ENCODE measurements around the gene SLC38A2. TPM values are rescaled to one million over a fixed set of nuclear protein-coding genes. Genes with fewer than 3 reads are reported as not detected.

SLC38A2 gene
- total RNA-seq, 1 experiment from 2014 or later, result 331 TPM

DNA sequence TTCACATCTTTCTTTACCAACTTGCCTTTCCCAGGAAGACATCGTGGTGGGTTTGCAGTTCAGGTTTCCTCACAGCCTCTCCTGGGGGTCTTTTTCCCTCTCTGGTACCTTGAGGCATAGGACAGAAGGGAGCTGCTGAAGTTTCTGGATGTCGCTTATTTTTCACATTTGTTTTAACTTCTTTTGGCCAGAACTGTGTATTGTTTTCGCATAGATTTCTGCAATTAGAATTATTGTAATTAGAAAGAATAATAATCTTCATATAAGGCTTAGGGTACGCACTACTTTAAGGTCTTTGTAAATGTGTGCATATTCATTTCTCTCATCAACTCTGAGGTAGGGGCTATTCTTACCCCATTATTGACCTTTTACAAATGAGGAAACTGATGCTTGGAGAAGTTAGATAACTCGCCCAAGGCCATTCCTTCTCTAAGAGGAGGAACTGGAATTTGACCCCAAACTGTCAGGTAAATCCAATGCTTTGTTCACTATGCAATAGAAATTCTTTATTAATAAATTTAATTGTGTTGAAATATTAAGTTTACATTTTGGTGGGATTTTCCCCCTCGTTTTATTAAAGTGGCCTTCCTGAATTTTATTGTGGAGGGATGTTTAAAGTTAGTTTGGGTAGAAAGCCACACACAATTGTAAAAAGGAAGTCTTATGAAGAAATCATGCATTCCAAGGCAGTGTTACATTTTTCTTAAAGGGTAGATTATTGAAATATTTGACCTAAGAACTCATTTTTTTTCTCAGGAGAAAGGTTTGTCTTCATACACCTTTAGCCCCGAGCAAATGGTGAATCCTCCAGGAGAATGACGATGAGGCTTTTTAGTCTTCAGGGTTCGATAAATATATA is 12.1 kb upstream of the SLC38A2 start:
- Histone ChIP-seq H3K9me3 (peaks cover 2% of the 10 kb centered on the region), H3K36me3 (peaks cover 15% of the 10 kb centered on the region), H3K4me3 (peak overlapping the region; percentile 62), H3K27me3 (no peaks in the 10 kb centered on the region)
- DNase-seq, result no peak

DNA sequence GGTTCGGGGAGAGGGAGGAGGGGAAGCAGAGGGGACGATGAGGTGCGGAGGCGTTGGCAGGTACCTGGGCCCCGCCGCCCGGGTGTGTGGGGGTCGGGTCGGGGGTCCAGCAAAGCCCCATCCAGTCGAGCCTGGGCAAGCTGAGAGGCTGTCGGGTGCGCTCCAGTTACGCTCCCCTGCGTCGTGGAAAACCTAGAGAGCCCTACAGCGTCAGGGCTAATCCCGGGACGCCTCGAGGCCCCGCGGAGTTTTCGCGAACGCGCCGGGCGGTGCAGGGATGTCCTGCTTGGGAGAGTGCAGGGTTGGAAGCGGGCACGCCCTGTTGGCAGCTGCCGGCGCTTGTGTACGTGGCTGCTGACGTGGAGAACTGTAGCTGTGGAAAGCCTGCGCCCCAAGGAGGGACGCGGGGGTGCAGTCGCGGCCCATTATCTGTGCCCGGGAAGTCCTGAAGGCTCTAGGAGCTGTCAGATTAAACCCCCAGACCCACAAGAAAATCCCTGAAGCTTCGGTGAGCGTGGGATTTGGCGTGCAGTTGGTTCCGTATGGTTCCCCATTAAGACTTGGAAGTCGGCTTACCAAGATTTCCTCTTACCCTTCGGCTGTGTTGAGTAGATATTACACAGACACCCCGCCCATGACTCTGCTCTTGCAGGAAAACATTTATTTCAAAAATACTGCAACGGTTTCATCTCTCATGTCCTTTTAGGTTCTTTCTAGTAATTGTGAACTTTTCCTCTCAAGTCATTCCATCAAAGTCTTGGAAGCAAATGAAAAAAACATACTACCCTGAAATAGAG is 11.3 kb upstream of the SLC38A2 start:
- Histone ChIP-seq H3K9me3 (peaks cover 2% of the 10 kb centered on the region), H3K27me3 (no peaks in the 10 kb centered on the region), H3K4me3 (peak overlapping the region; percentile 62), H3K36me3 (peaks cover 15% of the 10 kb centered on the region)
- peak; percentile 97 for DNase-seq

DNA sequence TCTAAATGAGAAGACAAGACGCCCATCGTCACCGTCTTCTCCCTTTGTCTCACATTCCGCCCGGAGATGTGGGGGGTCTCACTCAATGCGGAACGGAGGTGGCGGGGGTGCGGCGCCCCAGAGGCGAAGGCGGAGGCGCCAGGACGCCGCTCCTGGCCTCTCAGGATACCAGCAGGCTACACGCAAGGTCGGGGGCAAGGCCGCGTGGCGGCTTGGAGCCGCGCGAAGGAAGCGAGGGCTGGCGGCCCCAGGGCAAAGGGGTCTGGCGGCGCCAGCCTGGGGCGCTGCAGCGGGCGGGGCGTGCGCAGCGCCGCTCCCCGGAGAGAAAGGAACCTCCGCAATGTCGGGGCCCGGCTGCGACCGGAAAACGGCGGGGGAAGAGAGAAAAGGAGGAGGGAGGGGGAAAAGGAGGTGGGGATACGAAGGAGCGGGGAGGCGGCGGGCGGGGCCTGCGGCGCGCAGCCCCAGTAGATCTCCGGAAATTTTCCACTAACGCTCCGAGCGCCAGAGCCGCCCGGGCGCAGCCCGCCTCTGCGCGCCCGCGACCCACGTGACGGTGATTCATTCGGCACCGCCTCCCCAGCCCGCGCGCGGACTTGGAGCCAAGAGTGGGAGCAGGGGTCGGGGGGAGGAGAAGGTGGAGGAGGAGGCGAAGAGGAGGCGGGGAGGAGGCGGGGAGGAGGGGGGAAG is 10.5 kb upstream of the SLC38A2 start:
- Histone ChIP-seq H3K9me3 (peaks cover 2% of the 10 kb centered on the region), H3K36me3 (peaks cover 15% of the 10 kb centered on the region), H3K27me3 (no peaks in the 10 kb centered on the region), H3K4me3 (peak overlapping the region; percentile 62)
- DNase-seq, result peak; percentile 96

DNA sequence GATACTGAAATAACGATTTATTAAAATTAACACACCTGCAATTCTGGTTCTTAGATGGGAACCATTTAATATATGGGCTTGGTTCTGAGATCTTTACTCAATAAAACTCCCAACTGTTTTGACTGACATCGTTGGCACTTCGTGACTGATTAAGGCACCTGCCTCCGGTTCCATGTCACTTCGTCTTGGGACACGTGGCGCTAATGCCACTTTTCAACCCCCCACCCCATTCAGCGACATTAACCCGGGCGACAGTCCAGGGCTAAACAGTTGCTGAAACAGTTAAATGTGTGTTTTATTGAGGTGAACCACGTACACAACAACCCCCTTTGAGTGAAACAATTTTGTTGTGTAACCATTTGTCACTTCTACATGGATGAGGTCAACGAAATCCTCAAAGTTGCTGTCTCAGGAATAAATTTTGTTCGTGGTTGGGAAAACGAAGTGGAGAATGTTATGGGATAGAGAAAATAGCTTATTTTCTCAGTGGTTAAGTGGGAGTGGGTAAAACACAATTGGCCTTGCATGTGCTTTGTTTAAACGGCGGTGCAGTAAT is 9.9 kb upstream of the SLC38A2 start:
- DNase-seq, result no peak
- Histone ChIP-seq H3K36me3 (peaks cover 15% of the 10 kb centered on the region), H3K27me3 (no peaks in the 10 kb centered on the region), H3K4me3 (peak overlapping the region; percentile 62), H3K9me3 (peaks cover 2% of the 10 kb centered on the region)

DNA sequence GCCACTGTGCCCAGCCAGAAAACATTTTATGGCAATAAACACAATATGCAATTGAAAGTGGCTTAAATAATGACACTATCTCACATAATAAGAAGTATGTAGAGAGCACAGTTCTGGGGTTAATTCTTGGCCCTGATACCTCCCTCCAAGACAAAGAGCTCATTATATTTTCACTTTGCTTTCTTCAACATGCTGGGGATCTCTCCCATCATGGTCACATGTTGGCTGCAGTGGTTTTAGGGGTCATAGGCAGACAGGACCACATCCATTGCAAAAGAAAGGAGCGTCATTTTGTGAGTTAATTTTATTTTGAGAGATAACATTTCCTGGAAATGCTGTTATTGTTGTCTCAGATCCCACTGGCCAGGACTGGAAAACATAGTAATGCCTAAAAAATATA is 8.3 kb upstream of the SLC38A2 start:
- Histone ChIP-seq H3K36me3 (peaks cover 15% of the 10 kb centered on the region), H3K9me3 (peaks cover 2% of the 10 kb centered on the region)

DNA sequence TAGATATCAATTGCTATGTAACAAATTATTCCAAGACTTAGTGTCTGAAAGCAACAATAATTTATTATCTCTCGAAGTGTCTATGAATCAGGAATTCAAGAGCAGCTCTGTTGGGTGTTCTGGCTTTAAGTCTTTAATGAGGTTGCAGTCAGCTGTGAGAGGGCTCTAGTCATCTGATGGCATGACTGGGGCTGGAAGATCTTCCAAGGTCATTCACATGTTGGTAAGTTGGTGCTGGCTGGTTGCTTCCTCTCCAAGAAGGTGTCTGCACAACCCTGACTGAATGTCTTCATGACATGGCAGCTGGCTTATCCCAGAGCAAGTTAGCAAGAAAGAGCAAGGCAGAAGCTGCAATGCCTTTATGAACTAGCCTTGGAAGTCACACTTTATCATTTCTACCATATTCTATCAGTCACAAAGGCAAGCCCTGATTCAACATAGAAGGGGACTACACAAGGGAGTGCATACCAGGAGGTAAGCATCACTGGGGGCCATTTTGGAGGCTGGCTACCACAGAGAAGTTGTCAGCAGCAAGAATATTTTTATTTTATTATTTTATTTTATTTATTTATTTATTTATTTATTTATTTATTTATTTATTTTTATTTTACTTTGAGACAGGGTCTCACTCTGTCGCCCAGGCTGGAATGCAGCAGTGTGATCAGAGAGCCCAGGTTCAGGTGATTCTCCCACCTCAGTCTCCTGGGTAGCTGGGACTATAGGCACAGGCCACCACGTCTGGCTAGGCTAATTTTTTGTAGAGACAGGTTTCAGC is 7.6 kb upstream of the SLC38A2 start:
- Histone ChIP-seq H3K36me3 (peaks cover 15% of the 10 kb centered on the region), H3K27me3 (no peaks in the 10 kb centered on the region), H3K4me3 (no peak overlapping the region), H3K9me3 (peaks cover 2% of the 10 kb centered on the region)
- no peak for DNase-seq

More for the DNA sequence above, 8.3 kb upstream of the SLC38A2 start:
- Histone ChIP-seq H3K27me3 (no peaks in the 10 kb centered on the region), H3K4me3 (no peak overlapping the region)
- no peak for DNase-seq

DNA sequence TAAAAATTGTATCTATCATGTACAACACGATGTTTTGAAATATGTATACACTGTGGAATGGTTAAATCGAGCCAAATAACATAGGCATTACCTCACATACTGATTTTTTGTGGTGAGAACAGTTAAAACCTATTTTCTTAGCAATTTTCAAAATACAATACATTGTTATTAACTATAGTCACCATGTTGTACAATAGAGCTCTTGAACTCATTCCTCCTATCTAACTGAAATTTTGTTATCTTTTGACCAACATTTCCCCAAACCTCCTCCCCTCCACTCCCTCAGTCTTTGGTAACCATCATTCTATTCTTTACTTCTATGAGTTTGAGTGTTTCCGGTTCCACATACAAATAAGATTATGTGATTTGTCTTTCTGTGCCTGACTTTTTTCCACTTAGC is 6.8 kb upstream of the SLC38A2 start:
- no peak for DNase-seq
- Histone ChIP-seq H3K4me3 (no peak overlapping the region), H3K9me3 (peaks cover 2% of the 10 kb centered on the region), H3K27me3 (no peaks in the 10 kb centered on the region), H3K36me3 (peaks cover 15% of the 10 kb centered on the region)

DNA sequence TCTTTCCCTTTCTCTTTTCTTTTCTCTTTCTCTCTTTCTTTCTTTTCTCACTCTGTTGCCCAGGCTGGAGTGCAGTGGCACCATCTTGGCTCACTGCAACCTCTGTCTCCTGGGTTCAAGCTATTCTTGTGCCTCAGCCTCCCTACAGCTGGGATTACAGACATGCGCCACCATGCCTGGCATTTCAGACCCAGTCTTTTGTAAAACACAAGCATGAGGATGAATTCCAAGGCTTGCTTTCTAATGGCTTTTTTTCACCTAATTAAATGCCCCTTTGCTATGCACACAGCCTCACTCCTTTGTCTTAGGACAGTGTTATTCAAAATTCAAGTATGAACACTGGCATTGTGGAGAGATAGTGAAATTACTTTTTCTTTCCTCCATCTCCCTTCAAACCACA is 6.0 kb upstream of the SLC38A2 start:
- H3K36me3 ChIP-seq, result peaks cover 15% of the 10 kb centered on the region
- DNase-seq, result no peak
- no peaks in the 10 kb centered on the region for H3K27me3 ChIP-seq
- peaks cover 2% of the 10 kb centered on the region for H3K9me3 ChIP-seq
- H3K4me3 ChIP-seq, result no peak overlapping the region

DNA sequence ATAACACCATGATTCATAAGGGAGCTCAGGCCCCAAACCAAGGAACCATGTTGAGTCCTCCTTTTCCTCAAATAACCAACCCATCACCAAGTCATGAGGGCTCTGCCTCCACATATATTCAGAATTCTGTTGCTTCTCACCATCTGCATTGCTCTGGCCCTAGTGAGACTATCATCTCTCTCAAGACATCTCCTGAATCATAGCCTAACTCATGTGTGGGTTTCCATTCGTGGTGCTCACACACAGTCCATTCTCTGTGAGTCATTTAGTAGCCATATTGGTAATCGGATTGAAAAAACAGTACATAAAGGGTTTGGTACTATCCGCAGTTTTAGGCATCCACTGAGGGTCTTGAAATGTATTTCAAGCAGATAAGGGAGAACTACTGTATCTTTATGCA is 5.1 kb upstream of the SLC38A2 start:
- Histone ChIP-seq H3K9me3 (peaks cover 2% of the 10 kb centered on the region), H3K27me3 (no peaks in the 10 kb centered on the region), H3K4me3 (no peak overlapping the region), H3K36me3 (peaks cover 15% of the 10 kb centered on the region)
- no peak for DNase-seq

DNA sequence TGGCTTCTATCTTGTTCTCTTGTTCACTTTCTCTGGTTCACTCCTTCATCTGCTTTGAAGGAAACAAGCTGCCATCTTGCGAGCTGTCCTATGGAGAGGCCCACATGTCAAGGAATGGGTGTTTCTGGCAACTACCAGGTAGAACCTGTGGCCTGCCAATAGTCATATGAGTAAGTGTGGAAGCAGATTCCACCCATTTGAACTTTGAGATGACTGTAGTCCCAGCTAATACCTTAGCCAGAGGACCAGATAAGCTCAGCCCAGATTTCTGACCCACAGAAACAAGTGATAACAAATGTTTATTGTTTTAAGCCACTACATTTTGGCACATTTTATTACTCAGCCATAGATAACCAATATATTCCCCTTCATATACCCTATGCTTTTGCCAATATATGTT is 4.0 kb upstream of the SLC38A2 start:
- H3K27me3 ChIP-seq, result no peaks in the 10 kb centered on the region
- no peak for DNase-seq

DNA sequence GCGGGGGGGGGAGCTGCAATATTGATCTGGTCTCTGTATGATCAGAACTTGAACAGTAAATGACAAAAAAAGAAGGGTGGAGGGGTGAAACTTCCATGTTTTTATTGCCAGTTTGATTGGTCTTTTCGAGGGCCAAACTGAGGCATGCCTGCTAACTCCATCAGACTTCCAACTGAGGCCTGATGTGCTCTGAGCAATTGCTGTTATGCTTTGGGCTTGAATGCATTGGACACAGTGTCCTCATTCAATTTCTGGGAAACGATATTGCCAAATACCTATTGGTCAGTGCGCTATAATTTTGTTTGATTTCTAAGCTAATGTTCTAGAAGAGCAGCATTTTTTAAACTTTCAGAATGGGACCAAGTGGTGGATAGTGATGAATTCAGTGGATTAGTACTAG is 2.1 kb upstream of the SLC38A2 start:
- Histone ChIP-seq H3K36me3 (peaks cover 26% of the 10 kb centered on the region), H3K9me3 (no peaks in the 10 kb centered on the region; the same call in 1 of the 2 replicates), H3K27me3 (no peaks in the 10 kb centered on the region), H3K4me3 (no peak overlapping the region)
- DNase-seq, result no peak

More for the DNA sequence above, 4.0 kb upstream of the SLC38A2 start:
- Histone ChIP-seq H3K9me3 (peaks cover 2% of the 10 kb centered on the region), H3K36me3 (peaks cover 14% of the 10 kb centered on the region), H3K4me3 (no peak overlapping the region)

DNA sequence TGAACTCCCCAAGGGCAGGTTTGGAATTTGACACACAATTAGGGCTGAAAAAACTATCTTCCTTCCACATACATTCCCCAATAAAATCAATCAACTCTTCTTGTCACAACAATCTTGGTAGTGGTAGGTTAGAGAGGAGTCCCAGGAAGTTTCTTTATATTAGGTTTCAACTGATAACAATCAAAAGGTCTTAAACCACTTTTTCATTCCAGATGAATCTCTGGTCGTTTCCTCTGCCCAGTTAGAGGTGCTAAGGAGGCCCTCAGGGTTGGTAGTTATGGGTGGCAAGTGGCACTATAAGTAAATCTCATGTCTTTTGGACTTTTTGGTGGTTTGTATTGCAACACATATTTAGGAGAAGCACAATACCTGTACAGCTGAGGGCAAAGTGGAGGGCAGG is 1.7 kb upstream of the SLC38A2 start:
- H3K4me3 ChIP-seq, result no peak overlapping the region

DNA sequence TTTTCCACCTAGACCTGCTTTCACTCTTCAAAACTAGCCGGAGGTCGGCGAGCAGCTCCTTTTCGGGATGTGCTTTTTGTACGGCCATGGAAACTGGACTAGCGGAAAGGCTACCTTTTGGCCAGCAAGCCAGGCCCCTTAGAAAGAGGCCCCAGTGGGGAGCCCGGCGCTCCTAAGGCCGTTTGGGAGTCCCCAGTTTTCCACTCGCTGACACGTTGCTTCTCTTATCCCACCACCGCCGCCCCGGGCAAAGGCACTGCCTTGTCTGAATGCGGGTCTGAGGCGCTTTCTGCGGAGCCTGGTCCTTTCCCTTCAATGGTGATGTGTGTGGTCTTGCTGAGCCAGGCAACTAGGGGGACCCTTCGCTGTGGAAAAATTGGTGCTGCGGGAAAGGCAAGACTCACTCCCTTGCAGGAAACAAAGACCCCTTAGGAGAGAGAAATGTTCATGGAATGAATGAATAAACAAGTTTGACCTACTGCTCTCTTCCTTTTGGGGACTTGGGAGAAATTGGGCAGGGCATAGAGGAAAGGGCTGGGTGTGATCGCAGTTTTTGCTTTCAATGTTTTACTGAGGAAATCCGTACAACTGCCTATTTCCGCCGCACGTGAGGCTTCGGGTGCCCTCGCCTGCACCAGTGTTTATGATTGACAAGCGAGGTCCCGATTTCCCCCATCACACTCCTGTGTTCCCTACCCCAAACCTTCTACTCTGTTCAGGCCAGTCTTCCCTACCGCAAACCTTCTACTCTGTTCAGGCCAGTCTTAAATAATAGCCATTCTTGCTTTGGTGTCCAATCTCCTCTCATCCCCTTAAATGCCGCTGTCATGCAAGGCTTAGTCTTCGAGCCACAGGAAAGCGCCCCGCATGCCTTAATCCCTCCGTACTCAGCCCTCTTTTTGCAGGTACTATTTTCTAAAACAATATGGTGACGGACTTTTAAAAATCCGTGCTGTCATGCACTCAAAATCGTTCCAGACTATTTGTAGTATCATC is 1.0 kb upstream of the SLC38A2 start:
- Histone ChIP-seq H3K27me3 (no peaks in the 10 kb centered on the region), H3K9me3 (no peaks in the 10 kb centered on the region), H3K36me3 (peaks cover 37% of the 10 kb centered on the region), H3K4me3 (peak overlapping the region; percentile 88)
- peak; percentile 39 for DNase-seq

More for the DNA sequence above, 1.7 kb upstream of the SLC38A2 start:
- DNase-seq, result no peak
- Histone ChIP-seq H3K36me3 (peaks cover 30% of the 10 kb centered on the region), H3K27me3 (no peaks in the 10 kb centered on the region), H3K9me3 (no peaks in the 10 kb centered on the region; the same call in 1 of the 2 replicates)

DNA sequence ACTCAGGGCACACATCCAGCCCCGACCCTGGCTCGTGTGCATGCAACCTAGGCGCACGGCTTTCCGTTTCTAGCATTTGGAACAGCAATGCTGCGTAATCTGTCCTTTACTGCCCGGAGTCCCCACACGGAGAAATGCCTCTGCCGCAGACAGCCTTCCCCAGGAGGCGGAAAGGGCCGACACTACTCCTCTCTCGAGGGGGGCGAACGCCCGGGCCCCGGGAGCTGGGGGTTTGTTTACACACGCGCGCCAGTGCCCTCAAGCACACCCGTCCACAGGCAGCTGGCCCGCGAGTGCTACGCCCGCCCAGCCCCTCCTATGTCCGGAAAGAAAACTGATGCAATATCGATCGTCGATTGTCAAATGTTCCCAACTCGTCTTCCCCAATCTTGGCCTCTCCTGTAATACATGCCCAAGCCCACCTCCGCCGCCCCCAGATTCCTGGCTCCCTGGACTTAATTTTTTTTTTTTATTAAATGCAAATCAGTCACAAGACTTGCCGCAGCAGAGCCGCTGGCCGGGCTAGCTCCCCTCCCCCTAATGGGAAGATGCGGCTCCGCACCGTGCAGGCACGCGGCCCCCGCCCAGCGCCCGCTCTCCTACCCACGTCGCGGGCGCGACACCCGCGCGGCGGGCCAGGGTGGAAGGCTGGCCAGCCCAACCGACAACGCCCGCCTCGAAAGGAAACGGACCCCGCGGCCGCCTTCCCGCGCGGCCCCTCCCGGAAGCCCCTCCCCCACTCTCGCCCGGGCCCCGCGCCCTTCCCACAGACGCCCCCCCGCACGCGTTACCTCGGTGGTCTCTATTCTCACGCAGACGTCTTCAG is 642 bp downstream of the SLC38A2 start:
- H3K27me3 ChIP-seq, result no peaks in the 10 kb centered on the region
- peaks cover 54% of the 10 kb centered on the region for H3K36me3 ChIP-seq
- H3K4me3 ChIP-seq, result peak overlapping the region; percentile 88
- H3K9me3 ChIP-seq, result no peaks in the 10 kb centered on the region
- peak; percentile 75 for DNase-seq
